Endothelial cell of umbilical vein (primary cell): ENCODE measurements around the gene DCC. TPM values are rescaled to one million over a fixed set of nuclear protein-coding genes. Genes with fewer than 3 reads are reported as not detected.

ENCODE experiments used
- BruUV-seq: library from RNA; stranded (reverse); fragments of 400-500 nt; replicated peaks from 2 replicates; lab custom pipeline; 2021; lab: Mats Ljungman, UMichigan
- CTCF ChIA-PET: fragments of 300-600, 350-600 bp; sonication (Branson Sonifier 250); formaldehyde crosslinking; loops from one replicate; lab custom pipeline; 2021; ENCODE audit warnings: antibody characterized with exemption, inconsistent platforms; lab: Charles Lee
- POLR2A ChIA-PET: fragments of 300-600, 350-600 bp; sonication (Branson Sonifier 250); formaldehyde crosslinking; loops from one replicate; lab custom pipeline; 2021; ENCODE audit warnings: antibody characterized with exemption, inconsistent platforms; lab: Charles Lee
- DNase-seq: peaks from one replicate; pipeline ENCODE4 v3.0.0-alpha.2; 2011; ENCODE audit warnings: low read depth, low spot score
- FAIRE-seq: peaks from 2 replicates; lab custom pipeline; 2011; peaks lifted over from hg19 to GRCh38; lab: Jason Lieb, UNC
- H2AFZ ChIP-seq: 2 replicates; pipeline ENCODE4 v1.6.0; 2012; ENCODE audit warnings: low read depth, low read length, control low read depth, inconsistent platforms
- H3K27ac ChIP-seq: 2 replicates; pipeline ENCODE4 v1.5.1; 2011; ENCODE audit warnings: low read depth, mild to moderate bottlenecking, control low read depth, low read length, moderate library complexity; ENCODE audit not compliant: insufficient read depth
- H3K27me3 ChIP-seq, 2 experiments: 2 replicates each; pipeline versions ENCODE4 v1.6.0 to v1.6.1; 2011; ENCODE audit warnings: low read length in 2 of 2, mixed read lengths in 1 of 2; ENCODE audit not compliant: control insufficient read depth in 2 of 2, insufficient read depth in 2 of 2
- H3K36me3 ChIP-seq, 2 experiments: 2 replicates in 1 of 2; 3 replicates in 1 of 2; pipeline ENCODE4 v1.5.1; 2011; ENCODE audit warnings: low read length in 2 of 2, mild to moderate bottlenecking in 1 of 2, moderate library complexity in 1 of 2; ENCODE audit not compliant: control insufficient read depth in 2 of 2, insufficient read depth in 2 of 2; ENCODE audit errors: extremely low read depth in 1 of 2
- H3K4me1 ChIP-seq: 3 replicates; pipeline ENCODE4 v1.5.1; 2011; ENCODE audit warnings: mild to moderate bottlenecking, low read length; ENCODE audit not compliant: control insufficient read depth, insufficient read depth; ENCODE audit errors: extremely low read depth
- H3K4me2 ChIP-seq: 2 replicates; pipeline ENCODE4 v1.6.1; 2011; ENCODE audit warnings: low read length, control low read depth, mixed read lengths; ENCODE audit not compliant: insufficient read depth
- H3K4me3 ChIP-seq, 3 experiments: fragments of 200-600 bp in 1 of 3; sonication (generic), shearing (Covaris generic) in 1 of 3; replicated peaks in 1 of 3; 2 replicates each; pipeline ENCODE4 v1.5.1; 2011 to 2016; ENCODE audit warnings: control low read depth in 3 of 3, low read length in 3 of 3, mild to moderate bottlenecking in 2 of 3, inconsistent platforms in 1 of 3, low read depth in 1 of 3, moderate library complexity in 1 of 3; ENCODE audit not compliant: insufficient read depth in 1 of 3
- H3K79me2 ChIP-seq: 2 replicates; pipeline ENCODE4 v1.6.0; 2012; ENCODE audit warnings: low read length, inconsistent platforms; ENCODE audit not compliant: control insufficient read depth, insufficient read depth
- H3K9ac ChIP-seq: replicated peaks from 2 replicates; pipeline ENCODE3; 2011; ENCODE audit warnings: low read length, control low read depth; ENCODE audit not compliant: insufficient read depth; ENCODE audit errors: extremely low read depth
- H3K9me1 ChIP-seq: replicated peaks from 3 replicates; pipeline ENCODE4 v1.6.0; 2011; ENCODE audit warnings: mild to moderate bottlenecking, low read length; ENCODE audit not compliant: control insufficient read depth, insufficient read depth; ENCODE audit errors: extremely low read depth
- H3K9me3 ChIP-seq: replicated peaks from 2 replicates; pipeline ENCODE4 v1.5.1; 2012; ENCODE audit warnings: low read length, inconsistent platforms; ENCODE audit not compliant: control insufficient read depth, insufficient read depth
- H4K20me1 ChIP-seq: replicated peaks from 2 replicates; pipeline ENCODE3; 2011; ENCODE audit warnings: mild to moderate bottlenecking, low read length; ENCODE audit not compliant: control insufficient read depth, insufficient read depth; ENCODE audit errors: extremely low read depth
- CTCF ChIP-seq, 2 donors: IDR thresholded peaks; 1 replicate in 1 of 2; 2 replicates in 1 of 2; pipeline ENCODE4 v1.5.1; 2011; ENCODE audit warnings: low read length in 2 of 2, mild to moderate bottlenecking in 2 of 2, moderate library complexity in 2 of 2, control low read depth in 1 of 2, inconsistent platforms in 1 of 2, low read depth in 1 of 2; ENCODE audit not compliant: insufficient read depth in 1 of 2; ENCODE audit errors: extremely low read depth in 1 of 2
- EZH2 ChIP-seq: IDR thresholded peaks from 2 replicates; pipeline ENCODE4 v1.6.1; 2012; ENCODE audit warnings: borderline replicate concordance, low read depth, mild to moderate bottlenecking, moderate library complexity, low read length, inconsistent platforms; ENCODE audit not compliant: severe bottlenecking
- FOS ChIP-seq: IDR thresholded peaks from 2 replicates; pipeline ENCODE4 v1.6.1; 2011; ENCODE audit warnings: mild to moderate bottlenecking, low read length, moderate library complexity, borderline replicate concordance; ENCODE audit not compliant: insufficient read depth
- GATA2 ChIP-seq: IDR thresholded peaks from 2 replicates; pipeline ENCODE4 v1.7.0; 2011; ENCODE audit warnings: low read depth, mild to moderate bottlenecking, moderate library complexity, mixed read lengths, low read length; ENCODE audit not compliant: insufficient read length, insufficient read depth
- JUN ChIP-seq: IDR thresholded peaks from 2 replicates; pipeline ENCODE4 v1.6.1; 2011; ENCODE audit warnings: borderline replicate concordance, low read depth; ENCODE audit not compliant: insufficient read length, insufficient read depth
- MAX ChIP-seq: IDR thresholded peaks from 2 replicates; pipeline ENCODE4 v1.6.1; 2011; ENCODE audit not compliant: insufficient read depth, insufficient read length
- MYC ChIP-seq: IDR thresholded peaks from one replicate; pipeline ENCODE4 v1.6.1; 2011; ENCODE audit warnings: mild to moderate bottlenecking, low read depth, low read length
- POLR2A ChIP-seq: IDR thresholded peaks from 2 replicates; pipeline ENCODE4 v1.6.1; 2012; ENCODE audit warnings: low read depth, mild to moderate bottlenecking, control low read depth, low read length
- POLR2AphosphoS5 ChIP-seq: IDR thresholded peaks from 2 replicates; pipeline ENCODE4 v1.6.1; 2012; ENCODE audit warnings: low read depth, mild to moderate bottlenecking, control low read depth, low read length, moderate library complexity; ENCODE audit not compliant: insufficient read depth
- dilution Hi-C: fragments of 300-500 bp; cut with MboI; formaldehyde crosslinking; loops from one replicate; pipeline ENCODE4 v1.15.0; 2019; ENCODE audit warnings: low sequenced_read_pairs; ENCODE audit not compliant: extremely low pct_ligation_motif_present
- intact Hi-C: fragments of 100-400 bp; cut with micrococcal nuclease; formaldehyde crosslinking; loops from one replicate; pipeline ENCODE4 v1.10.0; 2022
- polyA plus RNA-seq, 4 experiments: library from polyadenylated mRNA; depleted of rRNA in 3 of 4; stranded (reverse) in 3 of 4; unstranded in 1 of 4; fragments of >200 nt; gene quantifications; 2 replicates each; pipeline versions ENCODE4 v1.2.1 to v1.2.3, GENCODE V29; 2011 to 2012; ENCODE audit warnings: missing spikeins in 1 of 4
- total RNA-seq: library from RNA; stranded (reverse); gene quantifications from 2 replicates; pipeline ENCODE4 v1.2.3, GENCODE V29; 2021

The DCC gene
- total and polyA plus RNA-seq, 2 donors (not counting 3 experiments of a cell fraction or from before 2014, with no cell fraction given), result not detected

GRCh38 chr18:52401236-52401635 lies 61.2 kb downstream of the DCC start:
- intact Hi-C loops, result no loop called here
- no peak overlapping the region for H3K4me2 ChIP-seq
- no peaks in the 10 kb centered on the region for H4K20me1 ChIP-seq
- H3K9me3 ChIP-seq, result peaks cover 4% of the 10 kb centered on the region
- dilution Hi-C loops, result no loop called here
- no peaks in the 10 kb centered on the region for H3K79me2 ChIP-seq
- DNase-seq (no peak), FAIRE-seq (no peak)
- no peak overlapping the region for H3K9ac ChIP-seq
- H3K9me1 ChIP-seq, result no peaks in the 10 kb centered on the region
- ChIA-PET CTCF (no interaction called here), POLR2A (no interaction called here)
- no peak overlapping the region for H3K27ac ChIP-seq
- H2AFZ ChIP-seq, result no peak overlapping the region
- no peaks in the 10 kb centered on the region for H3K36me3 ChIP-seq
- no peaks in the 10 kb centered on the region for H3K27me3 ChIP-seq
- no TSS peak for BruUV-seq
- H3K4me3 ChIP-seq, result no peak overlapping the region
- H3K4me1 ChIP-seq, result no peaks in the 10 kb centered on the region
- no peak for TF ChIP-seq CTCF (IDR thresholded peaks at IDR 0.05; ENCODE audit: extremely low read depth in 1 of 2, insufficient read depth in 1 of 2, low read depth in 1 of 2, low read length in 2 of 2)

GRCh38 chr18:52402814-52403213 lies 62.8 kb downstream of the DCC start:
- FAIRE-seq, result no peak
- POLR2A ChIA-PET, result no interaction called here
- no TSS peak for BruUV-seq
- Histone ChIP-seq H3K9me1 (no peaks in the 10 kb centered on the region), H3K27me3 (no peaks in the 10 kb centered on the region), H3K4me1 (no peaks in the 10 kb centered on the region), H4K20me1 (no peaks in the 10 kb centered on the region), H3K36me3 (no peaks in the 10 kb centered on the region), H3K9ac (no peak overlapping the region), H3K79me2 (no peaks in the 10 kb centered on the region), H2AFZ (no peak overlapping the region), H3K27ac (no peak overlapping the region), H3K9me3 (peaks cover 6% of the 10 kb centered on the region), H3K4me2 (no peak overlapping the region), H3K4me3 (no peak overlapping the region)
- intact Hi-C loops, result no loop called here
- TF ChIP-seq EZH2 (no peak), POLR2A (no peak), POLR2AphosphoS5 (no peak), GATA2 (no peak), FOS (no peak), CTCF (IDR thresholded peaks at IDR 0.05; ENCODE audit: extremely low read depth in 1 of 2, insufficient read depth in 1 of 2, low read depth in 1 of 2, low read length in 2 of 2) (no peak), JUN (no peak), MYC (no peak), MAX (no peak)
- DNase-seq, result no peak
- CTCF ChIA-PET, result no interaction called here
- dilution Hi-C loops, result no loop called here
